Gastroesophageal sphincter (tissue), 3 donors: Measurements from ENCODE around the gene SOX5.

Source experiments
- POLR2A ChIP-seq, 2 donors: fragments of 450-650 bp; IDR thresholded peaks; one replicate each; pipeline ENCODE4 v1.6.1; 2017; ENCODE audit warnings: antibody characterized with exemption in 2 of 2, mild to moderate bottlenecking in 2 of 2, moderate library complexity in 1 of 2
- POLR2AphosphoS5 ChIP-seq: sonication (generic); formaldehyde crosslinking; IDR thresholded peaks from one replicate; pipeline ENCODE4 v1.6.1; 2017; ENCODE audit warnings: antibody characterized with exemption
- TF ChIP-seq, protein P1 (sequence below), 4 experiments: fragments of 200-600 bp in 2 of 4; fragments of 450-650 bp in 2 of 4; sonication (generic) in 1 of 4; IDR thresholded peaks; one replicate each; pipeline ENCODE4 v1.5.1; 2017 to 2019; ENCODE audit warnings: antibody characterized with exemption in 4 of 4, mild to moderate bottlenecking in 2 of 4, moderate library complexity in 2 of 4

DNA sequence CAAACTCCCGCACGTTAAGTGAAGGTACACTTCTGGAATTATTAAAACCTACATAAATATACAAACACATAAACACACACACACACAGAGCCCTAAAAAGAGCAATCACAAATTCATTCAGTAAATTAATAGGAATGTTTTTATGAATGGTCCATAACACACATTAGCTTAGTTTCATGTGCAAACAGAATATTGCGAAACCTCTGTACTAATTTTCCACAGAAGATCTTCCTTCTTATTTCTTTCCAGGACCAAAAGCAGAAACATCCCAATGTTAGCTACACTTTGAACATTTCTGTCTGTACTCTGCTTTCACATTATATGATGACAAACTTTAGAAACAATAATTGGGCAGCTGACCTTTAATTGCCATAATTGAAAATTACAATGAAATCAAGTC, 101.6 kb downstream of the SOX5 start:
- TF ChIP-seq, protein P1, sequence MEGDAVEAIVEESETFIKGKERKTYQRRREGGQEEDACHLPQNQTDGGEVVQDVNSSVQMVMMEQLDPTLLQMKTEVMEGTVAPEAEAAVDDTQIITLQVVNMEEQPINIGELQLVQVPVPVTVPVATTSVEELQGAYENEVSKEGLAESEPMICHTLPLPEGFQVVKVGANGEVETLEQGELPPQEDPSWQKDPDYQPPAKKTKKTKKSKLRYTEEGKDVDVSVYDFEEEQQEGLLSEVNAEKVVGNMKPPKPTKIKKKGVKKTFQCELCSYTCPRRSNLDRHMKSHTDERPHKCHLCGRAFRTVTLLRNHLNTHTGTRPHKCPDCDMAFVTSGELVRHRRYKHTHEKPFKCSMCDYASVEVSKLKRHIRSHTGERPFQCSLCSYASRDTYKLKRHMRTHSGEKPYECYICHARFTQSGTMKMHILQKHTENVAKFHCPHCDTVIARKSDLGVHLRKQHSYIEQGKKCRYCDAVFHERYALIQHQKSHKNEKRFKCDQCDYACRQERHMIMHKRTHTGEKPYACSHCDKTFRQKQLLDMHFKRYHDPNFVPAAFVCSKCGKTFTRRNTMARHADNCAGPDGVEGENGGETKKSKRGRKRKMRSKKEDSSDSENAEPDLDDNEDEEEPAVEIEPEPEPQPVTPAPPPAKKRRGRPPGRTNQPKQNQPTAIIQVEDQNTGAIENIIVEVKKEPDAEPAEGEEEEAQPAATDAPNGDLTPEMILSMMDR (IDR thresholded peaks at IDR 0.05), result no peak
- TF ChIP-seq POLR2A (IDR thresholded peaks at IDR 0.05), result no peak
- TF ChIP-seq POLR2AphosphoS5, result no peak
